ENCODE measurements around the gene CCDC106.
A peak's percentile ranks its signal among the peaks of the same experiment; 100 is the strongest.

The CCDC106 gene

GRCh38 chr19:55650602-55651230 lies 2.7 kb downstream of the CCDC106 start:
- DNase-seq (ENCODE audit: low read depth): no peak
- TF ChIP-seq CTCF (IDR thresholded peaks at IDR 0.05; ENCODE audit: control insufficient read depth, insufficient read depth, low read depth, low read length, missing control alignments): no peak
- H3K4me3 ChIP-seq (ENCODE audit: control insufficient read depth, low read depth, low read length): no peak overlapping the region

DNA sequence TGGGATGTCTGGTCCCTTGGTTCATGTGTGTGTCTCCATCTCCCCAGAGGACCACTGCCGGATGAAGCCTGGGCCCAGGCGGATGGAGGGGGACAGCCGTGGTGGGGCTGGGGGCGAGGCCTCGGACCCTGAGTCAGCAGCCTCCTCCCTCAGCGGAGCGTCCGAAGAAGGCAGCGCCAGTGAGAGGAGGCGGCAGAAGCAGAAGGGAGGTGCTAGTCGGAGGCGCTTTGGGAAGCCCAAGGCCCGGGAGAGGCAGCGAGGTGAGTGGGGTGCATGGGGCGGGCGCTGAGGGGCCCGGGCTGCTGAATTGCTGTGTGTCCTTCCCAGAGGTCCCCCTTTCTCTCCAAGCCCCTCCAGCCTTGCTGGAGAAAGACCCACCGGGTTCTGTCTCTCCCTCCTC lies 3.2 kb downstream of the CCDC106 start:
- DNase-seq (ENCODE audit: low read depth): no peak
- TF ChIP-seq CTCF (IDR thresholded peaks at IDR 0.05; ENCODE audit: control insufficient read depth, insufficient read depth, low read depth, low read length, missing control alignments): no peak
- H3K4me3 ChIP-seq (ENCODE audit: control insufficient read depth, low read depth, low read length): no peak overlapping the region

GRCh38 chr19:55652311-55653128 lies 4.5 kb downstream of the CCDC106 start:
- H3K4me3 ChIP-seq (ENCODE audit: control insufficient read depth, low read depth, low read length): no peak overlapping the region
- no peak for DNase-seq (ENCODE audit: low read depth)
- TF ChIP-seq CTCF (IDR thresholded peaks at IDR 0.05; ENCODE audit: control insufficient read depth, insufficient read depth, low read depth, low read length, missing control alignments): no peak

DNA sequence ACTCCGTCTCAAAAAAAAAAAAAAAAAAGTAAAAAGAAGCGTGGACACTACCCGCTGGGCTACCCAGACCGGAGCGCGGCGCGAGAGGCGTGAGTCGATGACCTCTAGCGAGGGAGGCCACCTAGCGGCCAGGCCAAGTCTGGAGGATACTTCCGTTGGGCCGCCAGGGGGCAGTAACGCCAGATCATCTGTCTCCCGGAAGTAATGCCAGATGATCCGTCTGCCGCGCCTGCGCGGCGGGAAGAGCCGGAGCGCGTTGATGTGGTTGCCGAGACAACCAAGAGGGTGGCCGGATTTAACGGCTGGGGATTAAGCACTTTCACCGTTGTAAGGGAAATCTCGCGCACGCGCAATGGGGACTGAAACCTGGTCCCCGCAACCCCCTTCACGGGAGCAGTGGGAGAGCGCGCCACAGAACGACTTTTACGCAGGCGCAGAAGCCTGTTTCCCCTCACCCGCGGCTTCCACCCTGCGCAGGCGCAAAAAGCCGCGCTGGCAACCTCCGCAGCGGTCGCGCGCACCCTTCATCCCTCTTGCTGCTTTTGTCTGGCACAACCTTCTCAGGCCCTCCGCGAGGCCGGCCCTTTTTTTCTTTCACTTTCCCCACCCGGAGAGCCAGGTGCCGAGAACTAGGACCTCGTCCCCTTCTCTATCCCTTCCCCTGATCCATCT lies 5.8 kb downstream of the CCDC106 start:
- peak; percentile 100 for TF ChIP-seq CTCF (IDR thresholded peaks at IDR 0.05; ENCODE audit: control insufficient read depth, insufficient read depth, low read depth, low read length, missing control alignments)
- H3K4me3 ChIP-seq (ENCODE audit: control insufficient read depth, low read depth, low read length): peak overlapping the region; percentile 76
- peak; percentile 97 for DNase-seq (ENCODE audit: low read depth)

DNA sequence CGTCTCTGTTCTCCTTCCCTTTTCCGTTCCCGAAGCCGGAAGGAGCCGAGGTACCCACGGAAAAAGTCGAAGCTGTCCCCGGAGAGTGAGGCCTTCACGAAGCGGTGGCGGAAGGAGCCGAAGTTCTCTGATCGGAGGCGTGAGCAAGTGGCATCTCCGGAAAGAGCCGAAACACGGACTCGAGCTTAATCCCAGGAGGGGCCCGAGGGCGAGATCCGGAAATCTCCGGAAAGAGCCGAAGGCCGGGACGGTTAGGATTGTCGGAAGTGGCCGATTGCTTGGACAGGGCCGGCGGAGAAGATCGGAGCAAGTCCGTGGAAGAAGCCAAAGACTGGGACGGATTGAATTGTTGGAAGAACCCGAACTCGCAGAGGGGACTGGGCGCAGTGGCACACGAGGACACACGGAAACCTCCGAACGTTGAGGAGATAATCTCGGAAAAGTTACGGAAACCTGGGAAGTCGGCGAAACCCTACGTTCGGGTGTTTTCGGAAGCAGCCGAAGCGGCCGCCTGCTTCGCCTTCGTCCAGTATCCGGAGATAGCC lies 6.4 kb downstream of the CCDC106 start:
- peak overlapping the region; percentile 76 for H3K4me3 ChIP-seq (ENCODE audit: control insufficient read depth, low read depth, low read length)
- no peak for TF ChIP-seq CTCF (IDR thresholded peaks at IDR 0.05; ENCODE audit: control insufficient read depth, insufficient read depth, low read depth, low read length, missing control alignments)
- peak; percentile 97 for DNase-seq (ENCODE audit: low read depth)

- H3K4me3 ChIP-seq (ENCODE audit: control insufficient read depth, low read depth, low read length): peak within 1 kb of the TSS; percentile 80
- no peak for TF ChIP-seq CTCF (IDR thresholded peaks at IDR 0.05; ENCODE audit: control insufficient read depth, insufficient read depth, low read depth, low read length, missing control alignments)
- DNase-seq (ENCODE audit: low read depth): no peak
Measured at GRCh38 chr19:55654868-55655647, 7.0 kb downstream of the CCDC106 start, which contains the start of gene U2AF2. U2AF2 (plus strand) TSS chr19:55655035; CDS start chr19:55655105, 70 bp downstream.

Measured in AG09309 (cell line).